ENCODE measurements around the gene DPYSL5.

The DPYSL5 gene

DNA sequence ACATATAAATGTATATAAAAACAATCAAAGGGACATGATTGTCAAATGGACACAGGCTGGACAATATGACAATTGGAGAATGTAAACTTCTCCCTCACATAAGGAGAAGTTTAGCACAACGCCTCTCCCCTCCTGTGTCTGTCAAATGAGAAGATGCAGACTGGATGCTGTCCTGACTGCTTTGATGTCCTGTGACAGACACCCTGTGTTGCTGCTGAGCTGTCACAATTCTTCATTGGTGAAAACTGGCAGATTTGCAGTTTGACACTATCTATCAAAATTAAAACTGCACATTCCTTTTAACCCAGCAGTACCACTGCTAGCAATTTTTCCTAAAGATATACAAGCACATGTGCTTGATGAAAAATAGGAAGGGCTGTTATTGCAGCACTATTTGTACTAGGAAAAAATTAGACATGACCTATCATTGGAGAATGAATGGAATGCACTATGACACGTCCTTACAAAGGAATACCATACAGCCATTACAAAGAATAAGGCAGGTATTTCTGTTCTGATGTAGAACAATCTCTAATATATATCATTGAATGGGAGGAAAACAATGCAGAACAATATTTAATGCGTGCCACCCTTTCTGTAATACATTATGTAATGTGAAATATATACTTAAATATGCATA is 12.4 kb downstream of the DPYSL5 start:
- DNase-seq (ENCODE audit: extremely low read depth, low read depth) = no peak
- TF ChIP-seq, protein P1, sequence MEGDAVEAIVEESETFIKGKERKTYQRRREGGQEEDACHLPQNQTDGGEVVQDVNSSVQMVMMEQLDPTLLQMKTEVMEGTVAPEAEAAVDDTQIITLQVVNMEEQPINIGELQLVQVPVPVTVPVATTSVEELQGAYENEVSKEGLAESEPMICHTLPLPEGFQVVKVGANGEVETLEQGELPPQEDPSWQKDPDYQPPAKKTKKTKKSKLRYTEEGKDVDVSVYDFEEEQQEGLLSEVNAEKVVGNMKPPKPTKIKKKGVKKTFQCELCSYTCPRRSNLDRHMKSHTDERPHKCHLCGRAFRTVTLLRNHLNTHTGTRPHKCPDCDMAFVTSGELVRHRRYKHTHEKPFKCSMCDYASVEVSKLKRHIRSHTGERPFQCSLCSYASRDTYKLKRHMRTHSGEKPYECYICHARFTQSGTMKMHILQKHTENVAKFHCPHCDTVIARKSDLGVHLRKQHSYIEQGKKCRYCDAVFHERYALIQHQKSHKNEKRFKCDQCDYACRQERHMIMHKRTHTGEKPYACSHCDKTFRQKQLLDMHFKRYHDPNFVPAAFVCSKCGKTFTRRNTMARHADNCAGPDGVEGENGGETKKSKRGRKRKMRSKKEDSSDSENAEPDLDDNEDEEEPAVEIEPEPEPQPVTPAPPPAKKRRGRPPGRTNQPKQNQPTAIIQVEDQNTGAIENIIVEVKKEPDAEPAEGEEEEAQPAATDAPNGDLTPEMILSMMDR (IDR thresholded peaks at IDR 0.05; ENCODE audit: low read depth, low read length, missing control alignments) = no peak
- no peak overlapping the region for H3K4me3 ChIP-seq (replicated peaks; ENCODE audit: low read depth, low read length)

DNA sequence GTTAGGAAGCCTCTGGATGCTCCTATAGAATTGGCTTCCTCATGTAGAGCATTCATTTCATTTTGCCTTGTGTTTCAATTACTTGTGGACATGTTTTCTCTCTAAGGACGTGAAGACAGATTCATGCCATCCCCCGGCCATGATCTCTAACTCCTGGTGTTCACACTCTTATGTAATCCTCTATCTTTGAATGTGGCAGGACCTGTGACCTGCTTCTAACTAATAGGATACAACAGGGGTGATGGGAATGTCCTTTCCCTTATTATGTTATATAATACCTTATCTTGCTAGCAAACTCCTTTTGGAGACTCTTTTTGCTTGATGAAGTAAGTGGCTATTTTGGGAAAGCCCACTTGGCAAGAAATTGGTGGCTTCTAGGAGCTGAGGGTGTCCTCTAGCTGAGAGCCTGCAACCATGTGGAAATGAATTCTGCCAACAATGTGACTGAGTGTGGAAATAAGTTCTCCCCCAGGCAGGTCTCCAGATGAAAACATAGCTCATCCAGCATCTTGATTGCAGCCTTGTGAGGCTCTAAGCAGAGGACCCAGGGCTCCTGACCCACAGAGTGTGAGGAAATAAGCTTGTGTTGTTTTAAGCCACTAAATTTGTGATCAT is 13.8 kb downstream of the DPYSL5 start:
- TF ChIP-seq, protein P1 (IDR thresholded peaks at IDR 0.05; ENCODE audit: low read depth, low read length, missing control alignments) = no peak
- no peak for DNase-seq (ENCODE audit: extremely low read depth, low read depth)
- no peak overlapping the region for H3K4me3 ChIP-seq (replicated peaks; ENCODE audit: low read depth, low read length)

DNA sequence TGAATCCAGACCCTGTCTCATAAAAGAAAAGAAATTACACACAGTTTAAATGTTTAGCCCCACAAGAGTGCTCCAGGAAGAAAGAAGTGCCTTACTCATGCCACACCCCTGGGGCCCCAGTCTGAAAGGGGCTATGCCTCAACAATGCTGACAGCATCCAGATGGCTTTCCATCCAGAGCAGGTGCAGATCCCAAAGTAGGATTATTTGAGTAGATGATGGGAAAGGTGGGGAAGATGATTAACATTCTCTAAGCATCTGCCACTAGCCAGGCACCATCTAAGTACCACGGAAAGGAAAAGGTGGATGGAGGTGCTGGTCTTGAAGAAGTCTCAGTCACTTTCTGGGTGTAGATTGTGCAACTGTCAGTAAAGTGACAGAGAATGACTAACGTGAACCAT is 16.3 kb downstream of the DPYSL5 start:
- no peak for DNase-seq (ENCODE audit: extremely low read depth, low read depth)
- no peak overlapping the region for H3K4me3 ChIP-seq (replicated peaks; ENCODE audit: low read depth, low read length)
- TF ChIP-seq, protein P1 (IDR thresholded peaks at IDR 0.05; ENCODE audit: low read depth, low read length, missing control alignments) = no peak

DNA sequence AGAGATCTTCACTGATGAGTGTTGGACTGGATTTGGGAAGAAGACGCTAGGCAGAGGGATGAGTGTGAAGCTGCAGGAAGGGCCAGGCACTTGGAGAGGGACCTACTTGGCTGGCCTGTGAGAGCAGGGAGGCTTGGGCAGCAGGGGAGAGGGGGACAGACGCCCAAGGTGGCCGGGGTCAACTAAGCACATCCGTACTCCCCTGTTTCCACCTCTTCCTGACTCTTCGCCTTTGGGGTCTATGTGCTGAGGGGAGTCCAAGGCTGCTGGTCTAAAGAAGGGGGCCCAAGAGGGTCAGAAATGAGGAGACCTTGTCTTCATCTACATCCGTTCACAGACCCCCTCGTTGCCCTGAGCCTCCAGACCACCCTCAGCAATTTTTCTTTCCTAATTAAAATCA is 16.7 kb downstream of the DPYSL5 start:
- DNase-seq (ENCODE audit: extremely low read depth, low read depth) = no peak
- TF ChIP-seq, protein P1 (IDR thresholded peaks at IDR 0.05; ENCODE audit: low read depth, low read length, missing control alignments) = no peak
- no peak overlapping the region for H3K4me3 ChIP-seq (replicated peaks; ENCODE audit: low read depth, low read length)

DNA sequence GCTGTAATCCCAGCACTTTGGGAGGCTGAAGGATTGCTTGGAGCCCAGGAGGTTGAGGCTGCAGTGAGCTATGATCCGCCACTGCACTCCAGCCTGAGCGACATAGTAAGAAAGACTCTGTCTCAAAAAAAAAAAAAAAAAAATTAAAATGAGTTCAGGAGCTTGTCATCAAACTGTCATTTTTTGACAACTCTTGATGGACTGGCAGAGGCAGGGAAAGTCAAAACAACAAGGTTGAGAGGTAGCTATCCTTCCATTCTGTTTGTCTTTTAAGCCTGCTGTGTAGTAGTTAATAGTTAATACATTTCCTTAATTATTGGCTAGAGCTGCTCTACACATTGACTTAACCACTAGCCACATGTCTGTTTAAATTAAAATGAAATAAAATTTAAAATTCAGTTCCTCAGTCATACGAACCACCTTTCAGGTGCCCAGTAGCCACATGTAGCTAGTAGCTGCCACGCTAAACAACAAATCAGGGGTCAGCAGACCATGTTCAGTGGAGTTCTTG is 22.7 kb downstream of the DPYSL5 start:
- H3K4me3 ChIP-seq (replicated peaks; ENCODE audit: low read depth, low read length) = no peak overlapping the region
- TF ChIP-seq, protein P1 (IDR thresholded peaks at IDR 0.05; ENCODE audit: low read depth, low read length, missing control alignments) = no peak
- no peak for DNase-seq (ENCODE audit: extremely low read depth, low read depth)

DNA sequence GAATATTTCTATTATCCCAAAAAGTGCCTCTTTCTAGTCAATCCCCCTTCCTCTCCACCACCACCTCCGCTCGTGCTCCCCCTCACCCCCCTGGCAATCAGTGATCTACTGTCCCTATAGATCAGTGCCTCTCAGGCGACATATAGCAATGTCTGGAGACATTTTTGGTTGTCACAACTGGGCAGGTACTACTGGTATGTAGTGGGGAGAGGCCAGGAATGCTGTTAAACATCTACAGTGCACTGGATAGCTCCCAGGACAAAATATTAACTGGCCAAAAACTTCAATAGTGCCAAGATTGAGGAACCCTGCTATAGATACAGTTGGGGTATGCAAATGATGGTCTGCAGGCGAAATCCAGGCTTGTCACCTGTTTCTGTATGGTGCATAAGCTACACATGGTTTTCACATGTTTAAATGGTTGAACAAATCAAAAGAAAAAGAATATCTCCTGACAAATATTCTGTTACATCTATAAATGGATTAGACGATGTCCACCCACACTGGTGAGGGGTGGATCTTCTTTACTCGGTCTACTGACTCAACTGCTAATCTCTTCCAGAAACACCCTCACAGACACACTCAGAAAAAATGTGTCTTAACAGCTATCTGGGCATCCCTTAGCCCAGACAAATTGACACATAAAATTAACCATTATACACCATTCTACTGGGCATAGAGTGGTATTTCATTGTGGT is 25.5 kb downstream of the DPYSL5 start:
- TF ChIP-seq, protein P1 (IDR thresholded peaks at IDR 0.05; ENCODE audit: low read depth, low read length, missing control alignments) = no peak
- DNase-seq (ENCODE audit: extremely low read depth, low read depth) = no peak
- no peak overlapping the region for H3K4me3 ChIP-seq (replicated peaks; ENCODE audit: low read depth, low read length)

Data from HFF-Myc (cell line).